Trophoblast cell (in vitro differentiated cells and primary cell): Measurements from ENCODE around the gene AGBL5.

Experiments used
- DNase-seq, 2 donors: peaks; one replicate each; pipeline ENCODE4 v3.0.0-alpha.2; 2016
- H2AFZ ChIP-seq: 2 replicates; pipeline ENCODE4 v1.6.1; 2013; ENCODE audit warnings: low read length, moderate library complexity, mild to moderate bottlenecking; ENCODE audit not compliant: insufficient read depth, poor library complexity
- H2AK5ac ChIP-seq: 2 replicates; pipeline ENCODE4 v1.6.1; 2013; ENCODE audit warnings: mild to moderate bottlenecking, low read length
- H2BK120ac ChIP-seq: 2 replicates; pipeline ENCODE4 v1.6.1; 2013; ENCODE audit warnings: low read length, mild to moderate bottlenecking, moderate library complexity; ENCODE audit not compliant: insufficient read depth, poor library complexity
- H2BK12ac ChIP-seq: 2 replicates; pipeline ENCODE4 v1.6.1; 2013; ENCODE audit warnings: mild to moderate bottlenecking, low read length, moderate library complexity
- H2BK5ac ChIP-seq: 2 replicates; pipeline ENCODE4 v1.6.1; 2013; ENCODE audit warnings: low read length, low read depth, moderate library complexity, mild to moderate bottlenecking; ENCODE audit not compliant: poor library complexity
- H3K14ac ChIP-seq: 2 replicates; pipeline ENCODE4 v1.6.1; 2013; ENCODE audit warnings: mild to moderate bottlenecking, low read length
- H3K18ac ChIP-seq: 2 replicates; pipeline ENCODE4 v1.6.1; 2013; ENCODE audit warnings: mild to moderate bottlenecking, low read length
- H3K23ac ChIP-seq: 2 replicates; pipeline ENCODE4 v1.6.1; 2013; ENCODE audit warnings: low read length
- H3K27ac ChIP-seq: 2 replicates; pipeline ENCODE4 v1.5.1; 2013; ENCODE audit warnings: low read depth, mild to moderate bottlenecking, inconsistent platforms, low read length, moderate library complexity
- H3K27me3 ChIP-seq: 2 replicates; pipeline ENCODE4 v1.6.1; 2013; ENCODE audit warnings: inconsistent platforms, mild to moderate bottlenecking, low read length, moderate library complexity; ENCODE audit not compliant: insufficient read depth
- H3K36me3 ChIP-seq, 2 experiments: 1 replicate in 1 of 2; 2 replicates in 1 of 2; pipeline ENCODE4 v1.6.1; 2013; ENCODE audit warnings: low read length in 2 of 2, mild to moderate bottlenecking in 2 of 2, moderate library complexity in 1 of 2; ENCODE audit not compliant: insufficient read depth in 2 of 2, control insufficient read depth in 1 of 2
- H3K4ac ChIP-seq: 2 replicates; pipeline ENCODE4 v1.6.1; 2013; ENCODE audit warnings: low read depth, mild to moderate bottlenecking, low read length, moderate library complexity
- H3K4me1 ChIP-seq, 2 experiments: 1 replicate in 1 of 2; 2 replicates in 1 of 2; pipeline ENCODE4 v1.6.1; 2013; ENCODE audit warnings: low read length in 2 of 2, mild to moderate bottlenecking in 2 of 2, moderate library complexity in 1 of 2; ENCODE audit not compliant: insufficient read depth in 2 of 2, control insufficient read depth in 1 of 2
- H3K4me2 ChIP-seq: 2 replicates; pipeline ENCODE4 v1.6.1; 2013; ENCODE audit warnings: inconsistent platforms, mild to moderate bottlenecking, low read length, moderate library complexity
- H3K4me3 ChIP-seq: 2 replicates; pipeline ENCODE4 v1.5.1; 2013; ENCODE audit warnings: mild to moderate bottlenecking, low read depth, low read length, inconsistent platforms
- H3K79me1 ChIP-seq: one replicate; pipeline ENCODE4 v1.6.1; 2013; ENCODE audit warnings: low read length
- H3K79me2 ChIP-seq: 2 replicates; pipeline ENCODE4 v1.6.1; 2013; ENCODE audit warnings: low read length, mild to moderate bottlenecking; ENCODE audit not compliant: control insufficient read depth, insufficient read depth, poor library complexity
- H3K9ac ChIP-seq: 2 replicates; pipeline ENCODE4 v1.6.1; 2013; ENCODE audit warnings: mild to moderate bottlenecking, low read length
- H3K9me3 ChIP-seq: 2 replicates; pipeline ENCODE4 v1.6.1; 2013; ENCODE audit warnings: low read depth, mild to moderate bottlenecking, control low read depth, inconsistent platforms, low read length; ENCODE audit not compliant: insufficient read depth
- H4K12ac ChIP-seq: 2 replicates; pipeline ENCODE4 v1.6.1; 2013; ENCODE audit warnings: low read depth, mild to moderate bottlenecking, low read length, moderate library complexity
- H4K8ac ChIP-seq: 2 replicates; pipeline ENCODE4 v1.6.1; 2013; ENCODE audit warnings: low read depth, mild to moderate bottlenecking, low read length, moderate library complexity
- H4K91ac ChIP-seq: one replicate; pipeline ENCODE4 v1.6.1; 2013; ENCODE audit warnings: low read depth, mild to moderate bottlenecking, low read length, moderate library complexity
- WGBS: extraction: QIAGEN DNeasy Blood & Tissue Kit; methylation state at CpG from one replicate; pipeline ENCODE4 v1.1.7; 2013; ENCODE audit warnings: missing lambda C conversion rate; ENCODE audit not compliant: insufficient read length, insufficient coverage; ENCODE audit errors: extremely low coverage; 5-methylcytosine and 5-hydroxymethylcytosine counted together

AGBL5 gene

DNA sequence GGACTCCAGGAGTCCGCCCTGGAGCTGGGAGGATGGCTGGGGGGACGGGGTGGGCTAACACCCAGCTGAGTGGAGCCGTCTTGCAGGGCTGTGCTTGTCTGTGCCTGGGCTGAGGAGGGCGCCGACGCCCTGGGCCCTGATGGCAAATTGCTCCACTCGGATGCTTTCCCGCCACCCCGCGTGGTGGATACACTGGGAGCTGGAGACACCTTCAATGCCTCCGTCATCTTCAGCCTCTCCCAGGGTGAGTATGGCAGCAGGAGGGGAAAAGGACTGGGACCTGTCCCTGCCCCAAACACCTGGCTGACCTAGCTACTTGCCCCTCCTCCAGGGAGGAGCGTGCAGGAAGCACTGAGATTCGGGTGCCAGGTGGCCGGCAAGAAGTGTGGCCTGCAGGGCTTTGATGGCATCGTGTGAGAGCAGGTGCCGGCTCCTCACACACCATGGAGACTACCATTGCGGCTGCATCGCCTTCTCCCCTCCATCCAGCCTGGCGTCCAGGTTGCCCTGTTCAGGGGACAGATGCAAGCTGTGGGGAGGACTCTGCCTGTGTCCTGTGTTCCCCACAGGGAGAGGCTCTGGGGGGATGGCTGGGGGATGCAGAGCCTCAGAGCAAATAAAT is 48.0 kb downstream of the AGBL5 start:
- Histone ChIP-seq H3K9me3 (no peaks in the 10 kb centered on the region), H3K4me2 (no peak overlapping the region), H2BK5ac (no peak overlapping the region), H3K23ac (no peak overlapping the region), H3K36me3 (no peaks in the 10 kb centered on the region), H3K79me1 (peaks cover 7% of the 10 kb centered on the region), H2AFZ (no peak overlapping the region), H3K4ac (no peak overlapping the region), H3K4me3 (no peak overlapping the region), H4K8ac (no peak overlapping the region), H3K79me2 (no peaks in the 10 kb centered on the region), H3K9ac (no peak overlapping the region), H3K14ac (no peak overlapping the region), H2BK12ac (no peak overlapping the region), H4K12ac (no peak overlapping the region), H2BK120ac (no peak overlapping the region), H3K27me3 (no peaks in the 10 kb centered on the region), H3K27ac (no peak overlapping the region), H4K91ac (no peak overlapping the region), H2AK5ac (no peak overlapping the region), H3K4me1 (peaks cover 4% of the 10 kb centered on the region in 2 experiments), H3K18ac (no peak overlapping the region)
- no peak for DNase-seq
- no CpG with 5 or more reads among the region's 19 CpGs for WGBS

DNA sequence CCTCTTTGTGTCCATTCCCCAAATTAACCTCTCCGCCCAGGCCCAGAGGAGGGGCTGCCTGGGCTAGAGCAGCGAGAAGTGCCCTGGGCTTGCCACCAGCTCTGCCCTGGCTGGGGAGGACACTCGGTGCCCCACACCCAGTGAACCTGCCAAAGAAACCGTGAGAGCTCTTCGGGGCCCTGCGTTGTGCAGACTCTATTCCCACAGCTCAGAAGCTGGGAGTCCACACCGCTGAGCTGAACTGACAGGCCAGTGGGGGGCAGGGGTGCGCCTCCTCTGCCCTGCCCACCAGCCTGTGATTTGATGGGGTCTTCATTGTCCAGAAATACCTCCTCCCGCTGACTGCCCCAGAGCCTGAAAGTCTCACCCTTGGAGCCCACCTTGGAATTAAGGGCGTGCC is 48.6 kb downstream of the AGBL5 start:
- Histone ChIP-seq H3K14ac (no peak overlapping the region), H3K27me3 (no peaks in the 10 kb centered on the region), H3K27ac (no peak overlapping the region), H3K18ac (no peak overlapping the region), H2BK120ac (no peak overlapping the region), H3K79me2 (no peaks in the 10 kb centered on the region), H3K4ac (no peak overlapping the region), H2AFZ (no peak overlapping the region), H4K12ac (no peak overlapping the region), H3K36me3 (no peaks in the 10 kb centered on the region), H2BK12ac (no peak overlapping the region), H3K4me2 (no peak overlapping the region), H3K23ac (no peak overlapping the region), H4K91ac (no peak overlapping the region), H3K79me1 (peaks cover 7% of the 10 kb centered on the region), H4K8ac (no peak overlapping the region), H2AK5ac (no peak overlapping the region), H3K9ac (no peak overlapping the region), H3K4me1 (peaks cover 4% of the 10 kb centered on the region in 2 experiments), H2BK5ac (no peak overlapping the region), H3K9me3 (no peaks in the 10 kb centered on the region), H3K4me3 (no peak overlapping the region)
- no peak for DNase-seq
- no CpG with 5 or more reads among the region's 10 CpGs for WGBS

DNA sequence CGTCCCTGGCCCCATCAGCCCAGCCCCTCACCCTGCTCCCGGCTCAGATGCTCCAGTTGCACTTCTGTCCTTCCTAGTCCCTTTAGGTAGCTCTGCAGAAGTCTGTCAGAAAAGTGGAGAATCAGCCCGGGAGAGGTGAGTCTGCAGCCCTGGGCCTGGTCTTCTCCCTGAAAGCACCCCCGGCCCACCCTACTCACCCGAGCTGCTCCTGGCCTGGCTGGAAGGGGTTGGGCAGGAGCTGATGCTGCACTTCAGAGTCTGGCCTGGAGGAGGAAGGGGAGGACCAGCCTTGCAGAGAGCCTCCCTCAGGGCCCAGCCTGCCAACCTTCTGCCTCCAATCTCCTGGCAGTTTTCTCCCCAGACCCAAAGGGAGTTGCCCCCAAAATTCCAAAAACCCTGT is 50.9 kb downstream of the AGBL5 start:
- no peak overlapping the region for H3K23ac ChIP-seq
- H3K4ac ChIP-seq = no peak overlapping the region
- H2BK120ac ChIP-seq = no peak overlapping the region
- no peaks in the 10 kb centered on the region for H3K79me2 ChIP-seq
- H3K4me3 ChIP-seq = no peak overlapping the region
- no peak for DNase-seq
- H3K9me3 ChIP-seq = no peaks in the 10 kb centered on the region
- H4K12ac ChIP-seq = no peak overlapping the region
- H3K27ac ChIP-seq = no peak overlapping the region
- no peak overlapping the region for H4K8ac ChIP-seq
- H2BK12ac ChIP-seq = no peak overlapping the region
- H3K4me1 ChIP-seq = no peaks in the 10 kb centered on the region
- H2BK5ac ChIP-seq = no peak overlapping the region
- no peaks in the 10 kb centered on the region for H3K36me3 ChIP-seq
- no peak overlapping the region for H4K91ac ChIP-seq
- no peak overlapping the region for H3K18ac ChIP-seq
- no peak overlapping the region for H3K14ac ChIP-seq
- no peaks in the 10 kb centered on the region for H3K27me3 ChIP-seq
- no CpG with 5 or more reads among the region's 5 CpGs for WGBS
- H2AK5ac ChIP-seq = no peak overlapping the region
- H3K9ac ChIP-seq = no peak overlapping the region
- no peak overlapping the region for H3K4me2 ChIP-seq
- H2AFZ ChIP-seq = no peak overlapping the region
- peaks cover 1% of the 10 kb centered on the region for H3K79me1 ChIP-seq

DNA sequence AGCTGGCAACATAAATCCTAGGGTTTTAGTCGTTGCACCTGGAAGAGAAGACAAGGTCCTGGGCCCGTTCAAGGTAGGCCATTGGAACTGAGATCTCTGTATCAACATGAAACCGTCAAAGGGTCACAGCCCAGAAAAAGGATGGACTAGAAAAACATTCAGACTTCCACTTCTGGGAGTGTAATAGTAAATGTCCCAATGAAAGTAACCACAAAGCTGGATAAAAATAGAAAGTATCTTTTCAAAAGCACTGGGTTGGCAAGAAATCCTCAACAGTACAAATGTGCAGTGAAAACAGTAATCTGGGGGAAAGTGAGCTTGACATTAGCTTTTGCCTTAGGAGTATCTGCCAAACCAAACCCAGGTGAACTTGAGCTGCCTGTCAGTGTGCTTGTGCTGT is 54.5 kb downstream of the AGBL5 start:
- Histone ChIP-seq H2BK120ac (no peak overlapping the region), H3K27ac (no peak overlapping the region), H4K12ac (no peak overlapping the region), H3K18ac (no peak overlapping the region), H3K4me1 (no peaks in the 10 kb centered on the region), H3K4me3 (no peak overlapping the region), H2BK5ac (no peak overlapping the region), H4K8ac (no peak overlapping the region), H4K91ac (no peak overlapping the region), H3K23ac (no peak overlapping the region), H3K9ac (no peak overlapping the region), H3K27me3 (no peaks in the 10 kb centered on the region), H2AFZ (no peak overlapping the region), H3K79me1 (no peaks in the 10 kb centered on the region), H3K9me3 (no peaks in the 10 kb centered on the region), H2BK12ac (no peak overlapping the region), H2AK5ac (no peak overlapping the region), H3K36me3 (no peaks in the 10 kb centered on the region), H3K79me2 (no peaks in the 10 kb centered on the region), H3K4ac (no peak overlapping the region), H3K14ac (no peak overlapping the region), H3K4me2 (no peak overlapping the region)
- WGBS = no CpG with 5 or more reads among the region's 3 CpGs
- DNase-seq = no peak
